ENCODE measurements around the gene TLE3. TPM values are rescaled to one million over a fixed set of nuclear protein-coding genes. Genes with fewer than 3 reads are reported as not detected.

Gene TLE3
- total RNA-seq, 1 donor from 2014 or later, result 142 TPM

DNA sequence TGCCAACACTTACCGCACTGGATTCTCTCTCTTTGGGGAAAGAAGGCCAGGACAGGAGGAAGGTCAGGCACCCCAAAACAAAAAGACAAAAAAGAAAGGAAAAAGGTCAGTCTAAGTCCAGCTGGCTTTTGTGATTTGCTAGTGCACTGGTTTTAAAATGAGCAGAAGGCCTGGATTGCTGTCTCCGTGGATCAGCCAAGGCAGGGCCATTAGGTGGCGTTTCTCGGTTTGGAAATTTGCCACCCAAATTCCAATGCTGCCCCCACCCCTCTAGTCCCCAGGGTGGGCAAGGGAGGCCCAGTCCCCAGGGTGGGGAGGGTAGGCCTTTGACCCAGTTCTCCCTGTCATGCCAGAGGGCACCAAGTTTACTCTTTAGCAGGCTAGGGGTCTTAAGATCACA, 33.3 kb downstream of the TLE3 start:
- DNase-seq (ENCODE audit: extremely low read depth, low read depth, low spot score), result no peak

DNA sequence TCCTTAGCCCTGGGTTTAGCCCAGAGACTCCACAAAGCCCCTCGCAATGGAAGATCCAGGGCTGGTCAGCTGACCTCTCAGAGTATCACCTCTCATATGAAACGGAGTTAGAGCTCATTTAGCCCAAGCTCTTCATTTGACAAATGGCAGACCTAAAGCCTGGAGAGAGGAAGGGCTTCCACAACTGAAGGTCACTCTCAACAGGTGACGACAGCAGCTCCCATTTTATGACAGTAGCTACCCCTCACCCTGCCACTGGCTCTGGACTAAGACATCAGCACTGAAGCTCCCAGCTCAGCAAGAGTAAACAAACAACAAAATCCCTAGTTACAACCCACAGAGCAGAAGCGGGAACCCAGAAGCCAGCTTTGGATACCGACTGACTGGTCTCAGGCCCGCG, 33.7 kb downstream of the TLE3 start:
- DNase-seq (ENCODE audit: extremely low read depth, low read depth, low spot score), result no peak

DNA sequence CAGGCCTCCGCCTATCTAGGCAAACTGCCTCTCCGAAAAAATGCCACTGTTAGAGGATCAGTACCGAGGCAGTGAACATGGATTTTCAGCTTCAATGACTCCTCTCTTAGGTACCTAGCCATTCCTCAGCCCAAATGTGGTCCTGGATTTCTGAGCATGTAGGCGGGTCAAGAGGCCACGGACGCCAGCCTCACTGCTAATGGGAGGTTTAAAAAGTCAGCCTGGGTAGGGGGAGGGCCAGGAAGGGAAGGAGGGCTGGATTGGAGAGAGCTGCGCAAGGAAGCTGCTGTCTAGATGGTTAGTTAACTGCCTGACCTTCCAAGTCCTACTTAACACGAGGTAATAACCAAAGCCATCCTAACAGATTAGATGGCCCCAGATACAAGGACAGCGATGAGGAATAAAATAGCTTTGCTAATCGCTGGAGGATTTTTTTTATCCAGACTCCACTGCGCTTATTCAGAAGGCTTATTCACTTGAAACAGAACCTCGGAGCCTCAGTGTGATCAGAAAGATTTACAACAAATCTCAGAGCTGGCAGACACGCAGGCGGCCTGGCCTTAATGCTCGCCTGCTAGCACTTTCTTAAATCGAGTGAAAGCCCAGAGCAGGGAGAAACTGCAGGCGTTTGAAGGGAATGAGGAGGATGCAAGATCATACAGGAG, 34.3 kb downstream of the TLE3 start:
- no peak for DNase-seq (ENCODE audit: extremely low read depth, low read depth, low spot score)

DNA sequence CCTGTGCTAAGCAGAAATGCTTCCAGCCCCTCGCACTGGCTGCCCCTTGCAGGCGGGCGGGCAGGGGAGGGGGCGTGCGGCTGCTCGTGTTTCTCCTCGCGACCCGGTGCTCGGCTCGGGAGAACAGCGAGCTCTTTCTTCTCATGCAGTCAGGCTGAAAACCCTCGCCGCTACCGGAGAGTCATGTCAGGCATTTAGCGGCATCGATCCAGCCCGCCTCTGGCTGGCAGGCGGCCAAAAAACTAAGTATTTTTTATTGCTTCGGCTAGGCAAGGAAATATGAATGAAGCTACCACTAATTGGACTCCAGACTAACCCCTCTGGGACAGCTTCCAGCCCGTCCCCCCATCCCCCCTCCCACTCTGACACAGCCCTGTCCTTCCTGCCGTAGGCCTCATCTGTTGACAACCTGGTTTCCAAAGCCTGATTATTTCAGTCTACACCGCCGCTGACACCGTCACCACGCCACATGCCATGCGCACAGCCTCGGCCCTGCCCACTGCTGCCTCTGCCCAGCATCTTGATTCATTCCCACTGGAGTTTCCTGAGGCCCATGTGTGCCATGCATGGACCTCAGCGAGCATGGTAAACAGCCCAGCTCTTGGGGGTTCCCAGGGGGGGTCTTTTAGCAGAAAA, 35.3 kb downstream of the TLE3 start:
- DNase-seq (ENCODE audit: extremely low read depth, low read depth, low spot score), result no peak

DNA sequence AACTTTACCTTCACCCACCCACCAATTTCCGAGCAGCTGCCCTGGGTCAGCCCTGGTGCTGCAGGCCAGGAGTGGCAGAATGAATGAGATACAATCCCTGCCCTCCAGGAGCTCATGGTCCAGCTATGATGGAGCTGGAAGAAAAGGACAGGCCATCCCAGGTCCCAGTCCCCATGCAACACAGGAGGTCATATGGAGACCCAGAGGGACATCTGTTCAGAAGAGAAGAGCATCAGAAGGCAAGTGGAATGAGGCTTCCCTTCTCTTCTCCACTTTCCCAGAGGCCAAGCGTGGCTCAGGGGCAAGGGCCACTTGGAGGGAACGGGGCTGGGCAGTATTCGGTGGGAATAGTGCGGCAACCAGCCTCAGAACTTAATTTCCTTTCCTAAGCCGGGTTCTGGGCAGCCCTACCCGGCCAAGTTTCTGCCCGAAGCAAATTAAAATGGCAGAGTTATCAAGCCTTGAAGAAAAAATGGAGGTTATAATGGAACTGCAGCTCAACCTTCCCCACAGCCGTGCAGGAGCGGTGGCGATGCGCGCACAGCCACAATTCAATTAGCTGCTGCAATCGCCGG, 35.9 kb downstream of the TLE3 start:
- no peak for DNase-seq (ENCODE audit: extremely low read depth, low read depth, low spot score)

DNA sequence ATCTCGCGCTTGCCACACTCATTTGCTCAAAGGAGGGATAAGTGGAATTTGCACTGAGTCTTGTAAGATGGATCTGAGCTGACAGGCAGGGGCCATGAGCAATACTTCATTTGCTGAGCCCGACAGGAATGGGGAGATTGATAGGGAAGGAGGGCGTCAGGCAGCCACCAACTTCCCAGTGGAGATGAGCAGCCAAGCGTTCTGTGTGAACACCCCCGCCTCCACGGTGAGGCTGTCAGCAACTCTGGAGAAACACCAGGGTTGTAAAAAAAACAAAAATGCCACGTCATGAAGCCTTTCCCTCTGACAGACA, 36.8 kb downstream of the TLE3 start:
- DNase-seq (ENCODE audit: extremely low read depth, low read depth, low spot score), result no peak

DNA sequence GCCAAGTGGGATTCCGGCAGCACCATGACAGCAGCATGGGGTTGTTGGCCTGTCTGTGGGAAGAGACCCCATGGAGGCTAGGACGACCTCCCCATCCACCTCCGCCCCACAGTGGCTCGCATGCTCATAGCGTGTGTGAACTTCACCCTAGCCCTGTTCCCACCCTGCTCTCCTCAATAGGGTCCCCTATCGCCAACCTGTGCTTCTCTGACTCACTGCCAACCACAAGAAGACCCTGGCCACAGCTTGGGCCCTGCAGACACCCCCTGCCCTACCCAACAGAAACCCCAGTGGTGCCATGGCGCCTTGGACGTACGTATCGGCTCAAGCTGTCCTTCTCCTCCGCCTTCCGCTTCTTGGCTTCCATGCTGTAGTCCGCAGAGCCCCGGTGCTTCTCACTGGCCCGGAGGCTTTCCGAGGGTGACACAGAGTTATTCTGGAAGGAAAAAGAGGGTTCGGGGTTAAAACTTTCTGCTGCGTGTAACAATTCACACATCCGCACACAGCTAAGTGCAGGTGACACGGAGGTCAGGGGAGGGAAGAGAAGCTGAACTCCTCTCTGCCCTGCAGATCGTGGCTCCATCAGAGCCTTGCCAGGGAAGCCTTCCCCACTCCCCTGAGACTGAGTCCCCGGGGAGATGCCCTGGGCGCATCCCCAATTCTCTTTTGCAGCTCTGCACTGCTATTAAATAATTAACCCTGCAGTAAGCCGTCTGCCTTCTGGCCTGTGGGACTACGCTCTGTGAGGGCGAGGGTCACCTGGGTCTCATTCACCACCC, 37.3 kb downstream of the TLE3 start:
- no peak for DNase-seq (ENCODE audit: extremely low read depth, low read depth, low spot score)

DNA sequence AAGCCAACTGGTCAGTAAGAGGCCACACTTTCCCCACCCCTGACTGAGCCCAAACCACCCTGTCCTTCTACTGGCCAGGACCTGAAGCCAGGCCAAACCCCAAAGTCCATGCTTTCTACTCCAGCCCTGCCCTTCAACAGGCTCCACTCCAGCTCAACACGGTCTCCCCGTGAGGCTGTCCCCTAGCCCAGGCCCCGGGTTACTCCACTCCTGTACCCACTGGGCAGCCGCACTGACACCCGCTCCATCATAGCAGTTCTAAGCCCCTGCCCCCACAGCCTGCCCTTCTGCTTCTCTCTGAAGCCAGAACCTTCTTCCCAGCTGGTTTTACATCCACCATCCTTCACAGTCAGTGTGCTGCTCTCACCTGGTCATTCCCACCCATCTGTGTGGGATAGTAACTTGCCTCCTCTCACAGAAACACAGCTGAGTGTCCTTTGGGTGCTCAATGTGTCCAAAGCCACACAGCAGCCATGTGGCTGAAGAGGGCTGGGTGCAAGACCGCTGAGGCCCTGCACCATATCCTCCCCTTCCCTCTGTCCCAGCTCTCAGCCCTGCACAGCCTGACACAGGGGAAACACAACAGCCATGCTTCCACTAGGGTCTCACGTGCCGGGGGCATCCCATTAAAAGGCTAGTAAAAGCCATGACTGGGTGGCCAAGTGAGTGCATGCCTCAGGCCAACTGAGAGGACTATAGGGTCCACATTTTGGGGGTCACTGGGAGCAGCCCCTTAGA, 38.1 kb downstream of the TLE3 start:
- no peak for DNase-seq (ENCODE audit: extremely low read depth, low read depth, low spot score)

DNA sequence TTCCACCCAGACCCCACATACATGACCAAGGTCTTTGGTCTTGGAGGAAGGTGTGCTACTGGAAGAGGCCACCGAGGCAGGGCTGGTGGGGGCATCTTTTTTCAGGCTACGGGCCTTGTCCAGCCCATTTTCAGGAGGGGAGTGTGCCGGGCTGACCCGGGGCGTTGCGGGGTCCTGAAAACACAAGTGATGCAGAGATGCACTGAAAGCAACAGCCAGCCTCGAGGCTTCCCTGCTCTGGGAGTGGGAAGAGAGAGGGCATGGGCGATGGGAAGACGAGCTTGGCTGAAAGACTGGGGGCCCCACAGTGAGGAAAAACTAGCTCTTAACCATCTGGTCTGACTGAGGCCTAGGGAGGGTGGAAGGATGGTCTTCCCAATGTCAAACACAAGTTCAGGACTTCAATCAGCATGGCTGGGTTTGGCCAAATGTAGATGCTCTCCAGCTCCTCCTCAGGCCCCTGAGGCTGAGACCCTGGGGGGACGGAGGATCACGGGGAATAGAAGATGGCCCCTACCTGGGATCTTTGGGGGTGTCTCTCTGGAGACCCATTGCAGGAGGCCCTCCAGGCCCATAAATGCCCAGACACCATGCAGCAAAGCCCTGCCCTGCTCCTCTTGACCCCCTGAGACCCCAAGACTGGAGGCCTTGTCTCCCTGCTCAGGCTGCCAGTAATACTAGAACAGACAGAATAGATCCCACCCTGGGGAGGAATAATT, 38.9 kb downstream of the TLE3 start:
- DNase-seq (ENCODE audit: extremely low read depth, low read depth, low spot score), result no peak

DNA sequence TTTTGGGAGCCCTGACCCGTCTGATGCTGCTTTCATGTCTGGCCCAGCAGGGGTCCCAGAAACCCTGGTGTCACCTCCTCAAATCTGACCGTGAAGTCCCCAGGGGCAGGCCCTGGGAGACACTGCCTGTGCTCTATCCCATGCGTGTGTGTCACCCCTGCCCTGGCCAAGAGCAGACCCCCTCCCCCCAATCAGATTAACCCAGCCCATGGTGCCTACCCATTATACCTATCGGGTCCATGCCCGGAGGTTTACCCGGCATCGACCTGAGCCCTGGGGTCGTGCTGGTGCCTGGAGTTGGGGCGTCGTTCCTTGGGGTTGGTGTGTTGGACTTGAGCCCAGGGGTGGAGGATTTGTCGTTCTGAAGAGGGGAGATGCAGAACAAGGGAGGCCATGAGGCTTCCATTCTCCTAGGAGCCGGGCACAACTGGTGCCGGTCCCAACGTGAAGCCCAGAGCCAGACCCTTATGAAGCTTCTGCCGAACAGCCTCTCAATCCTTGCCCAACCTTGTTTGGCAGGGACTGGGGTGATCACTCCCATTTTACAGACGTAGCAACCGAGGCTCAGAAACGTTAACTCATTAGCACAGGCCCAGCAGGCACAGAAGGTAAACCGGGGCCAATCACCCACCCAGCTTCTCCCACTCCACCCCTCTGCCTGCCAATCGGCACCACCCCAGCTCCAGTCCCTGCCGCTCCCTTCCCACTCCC, 39.6 kb downstream of the TLE3 start:
- DNase-seq (ENCODE audit: extremely low read depth, low read depth, low spot score), result no peak

DNA sequence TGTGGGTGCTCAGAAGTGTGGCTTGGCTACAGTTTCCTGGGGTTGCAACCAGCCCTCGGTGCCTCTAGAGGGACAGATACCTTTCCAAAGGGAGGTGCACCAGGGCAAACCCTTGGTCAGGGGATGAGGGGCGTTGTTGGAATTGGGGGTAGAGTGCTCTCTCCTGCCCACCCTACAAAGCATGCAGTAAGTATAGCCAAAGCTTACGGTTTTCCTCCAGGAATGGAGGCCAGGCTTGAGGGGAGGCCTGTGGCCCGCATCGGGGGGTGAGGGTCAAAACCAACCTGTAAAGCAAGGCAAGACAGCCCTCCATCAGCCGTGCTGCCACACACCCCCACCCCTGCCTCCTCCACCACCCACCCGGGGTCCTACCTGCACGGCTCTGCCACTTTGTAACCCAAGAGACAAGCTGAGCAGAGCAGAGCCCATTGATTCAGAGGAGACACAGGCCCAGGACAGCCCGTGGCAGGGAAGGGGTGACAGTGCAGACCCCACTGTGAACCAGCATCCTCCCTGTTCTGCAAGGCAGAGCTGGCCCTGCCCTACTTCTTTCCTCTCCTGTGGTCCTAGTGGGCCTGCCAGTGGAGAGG, 41.5 kb downstream of the TLE3 start:
- no peak for DNase-seq (ENCODE audit: extremely low read depth, low read depth, low spot score)

DNA sequence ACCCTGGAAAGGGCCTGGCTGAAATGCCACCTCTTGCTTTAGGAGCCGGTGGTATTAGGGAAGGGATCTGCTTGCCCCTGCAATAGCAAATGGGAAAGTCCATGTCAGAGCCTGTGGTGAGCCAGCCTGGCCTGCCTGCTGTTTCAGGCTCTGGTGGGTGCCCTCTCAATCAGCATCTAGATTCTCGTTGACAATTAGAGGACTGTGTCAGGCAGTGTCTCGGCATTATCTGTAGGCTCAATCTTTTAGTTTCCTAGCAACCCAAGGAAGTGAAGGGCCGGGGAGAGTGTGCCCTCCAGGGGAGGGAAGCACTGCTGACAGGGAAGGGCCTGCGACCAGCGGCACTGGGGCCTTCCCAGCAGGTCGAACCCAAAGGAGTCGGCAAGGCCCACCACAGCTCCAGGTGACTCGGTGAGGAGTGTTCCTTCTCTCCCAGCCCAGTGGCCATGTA, 42.1 kb downstream of the TLE3 start:
- DNase-seq (ENCODE audit: extremely low read depth, low read depth, low spot score), result no peak

DNA sequence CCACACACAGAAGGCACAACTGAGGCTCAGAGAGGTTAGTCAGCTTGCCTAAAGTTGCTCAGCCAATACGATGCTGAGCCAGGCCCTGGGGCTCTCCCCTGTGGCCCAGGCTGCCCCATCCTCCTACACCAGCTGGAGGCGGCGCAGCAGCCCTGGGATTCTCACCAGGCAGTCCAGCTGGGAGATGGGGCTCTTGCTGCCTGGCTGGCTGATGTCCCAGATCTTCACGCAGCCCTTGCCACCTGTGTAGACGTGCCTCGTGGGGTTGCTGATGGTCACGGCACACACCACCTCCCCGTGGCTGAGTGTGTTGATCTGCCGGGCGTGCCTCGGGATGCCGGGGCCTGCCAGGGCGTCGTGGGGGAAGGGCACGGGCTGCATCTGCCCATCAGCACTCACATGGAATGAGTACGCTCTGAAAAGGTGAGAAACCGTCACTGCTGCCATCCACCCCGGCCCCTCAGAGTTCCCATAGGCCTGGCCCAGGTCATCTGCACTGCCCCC, 42.8 kb downstream of the TLE3 start:
- DNase-seq (ENCODE audit: extremely low read depth, low read depth, low spot score), result no peak

DNA sequence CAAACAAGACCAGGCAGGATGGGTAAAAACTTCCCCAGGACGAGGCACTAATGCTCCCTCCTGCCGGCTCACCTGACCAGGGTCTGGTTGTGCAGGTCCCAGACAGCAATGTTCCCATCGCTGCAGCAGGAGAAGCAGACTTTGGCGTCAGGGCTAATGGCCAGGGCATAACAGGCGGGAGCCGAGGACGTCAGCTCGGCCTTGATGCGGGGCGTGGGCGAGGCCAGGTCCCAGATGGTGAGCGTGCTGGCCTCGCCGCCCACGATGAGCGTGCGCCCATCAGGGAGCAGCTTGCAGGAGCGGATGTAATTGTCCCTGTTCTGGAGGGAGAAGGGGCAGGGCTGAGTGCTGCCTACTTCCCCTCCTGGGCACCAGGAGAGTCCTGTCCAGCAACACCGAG, 43.4 kb downstream of the TLE3 start:
- DNase-seq (ENCODE audit: extremely low read depth, low read depth, low spot score), result no peak

DNA sequence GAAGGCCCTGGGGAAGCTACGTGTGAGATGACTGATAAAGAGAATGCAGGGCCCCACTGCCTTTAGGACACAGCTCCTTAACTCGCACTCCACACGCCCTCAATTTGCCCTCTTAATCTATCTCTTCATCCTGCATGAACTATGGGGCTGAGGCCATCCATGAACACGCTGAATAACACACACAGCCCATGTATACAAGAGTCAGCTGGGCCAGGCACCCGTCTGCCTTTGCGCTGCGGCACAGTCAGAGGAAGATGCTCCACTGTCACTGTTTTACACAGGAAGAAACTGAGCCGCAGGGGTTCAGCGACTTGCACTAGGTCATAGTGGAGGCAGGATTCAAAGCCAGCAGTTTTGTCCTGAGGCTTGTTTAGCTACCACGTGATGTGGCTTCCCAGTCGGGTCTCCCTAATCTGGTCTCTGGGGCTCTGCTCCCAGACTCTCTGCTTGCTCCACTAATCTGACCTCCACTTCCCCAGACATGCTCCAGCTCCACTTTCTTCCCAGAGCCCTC, 43.9 kb downstream of the TLE3 start:
- no peak for DNase-seq (ENCODE audit: extremely low read depth, low read depth, low spot score)

DNA sequence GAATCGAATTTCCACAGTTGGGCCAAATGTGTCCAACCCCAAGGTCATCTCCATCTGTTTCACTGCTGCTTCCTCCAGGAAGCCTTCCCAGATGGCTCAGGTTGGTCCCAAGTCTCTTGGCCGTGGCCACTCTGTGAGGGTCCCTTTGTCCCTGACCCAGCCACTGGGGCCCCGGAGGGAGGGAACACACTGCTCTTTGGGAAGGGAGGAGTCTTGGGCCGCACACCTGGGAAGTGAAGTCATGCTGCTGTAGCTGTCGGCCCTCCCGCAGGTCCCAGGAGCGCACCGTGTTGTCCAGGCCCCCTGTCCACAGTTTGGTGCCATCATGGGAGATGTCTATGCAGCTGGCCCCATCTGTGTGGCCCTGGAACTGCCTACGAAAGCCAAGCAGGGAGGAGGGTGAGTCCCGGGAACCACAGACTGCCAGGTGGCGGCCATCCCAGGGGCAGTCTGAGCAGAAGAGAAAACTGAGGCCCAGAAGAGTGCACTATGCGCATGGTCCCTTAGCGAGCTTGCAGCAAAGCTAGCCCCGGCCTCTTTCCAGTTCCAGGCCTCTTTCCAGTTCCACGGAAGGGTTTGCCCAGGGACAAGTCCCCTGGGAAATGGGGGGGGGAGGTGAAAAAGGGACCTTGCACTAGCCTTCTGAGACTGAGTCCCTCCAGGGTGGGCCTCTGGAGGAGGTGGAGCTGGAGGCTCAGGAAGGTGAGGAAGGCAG, 44.6 kb downstream of the TLE3 start:
- DNase-seq (ENCODE audit: extremely low read depth, low read depth, low spot score), result no peak

DNA sequence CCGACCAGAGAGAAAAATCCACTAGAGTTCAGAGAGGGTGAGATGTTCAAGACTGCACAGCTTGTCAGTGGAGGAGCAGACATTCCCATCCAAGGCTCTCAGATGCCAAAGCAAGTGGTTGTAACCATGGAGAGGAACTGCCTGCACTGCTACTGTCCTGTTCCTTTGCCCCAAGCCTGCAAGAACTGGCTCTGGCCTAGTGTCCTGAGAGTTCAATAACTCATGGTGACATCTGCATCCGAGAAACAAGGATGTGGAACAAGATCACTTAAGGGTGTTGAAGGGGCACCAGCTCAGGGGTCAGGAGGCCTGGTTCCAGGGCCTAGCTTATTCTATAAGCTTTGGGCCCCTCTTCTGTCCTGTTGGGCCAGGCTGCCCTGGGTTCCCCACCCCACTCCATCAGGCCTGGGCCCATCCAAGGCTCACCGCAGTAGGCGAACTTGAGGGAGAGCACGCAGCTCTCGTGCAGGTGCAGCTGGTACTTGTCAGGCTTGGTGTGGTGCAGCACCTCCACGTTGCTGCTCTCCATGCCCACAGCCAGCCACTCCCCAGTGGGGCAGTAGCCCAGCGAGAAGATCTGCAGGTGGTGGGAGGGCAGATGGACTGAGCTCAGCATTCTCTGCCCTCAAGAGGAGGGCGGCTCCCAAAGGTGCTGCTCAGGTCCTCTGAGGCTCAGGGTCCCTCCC, 45.6 kb downstream of the TLE3 start:
- DNase-seq (ENCODE audit: extremely low read depth, low read depth, low spot score), result no peak

DNA sequence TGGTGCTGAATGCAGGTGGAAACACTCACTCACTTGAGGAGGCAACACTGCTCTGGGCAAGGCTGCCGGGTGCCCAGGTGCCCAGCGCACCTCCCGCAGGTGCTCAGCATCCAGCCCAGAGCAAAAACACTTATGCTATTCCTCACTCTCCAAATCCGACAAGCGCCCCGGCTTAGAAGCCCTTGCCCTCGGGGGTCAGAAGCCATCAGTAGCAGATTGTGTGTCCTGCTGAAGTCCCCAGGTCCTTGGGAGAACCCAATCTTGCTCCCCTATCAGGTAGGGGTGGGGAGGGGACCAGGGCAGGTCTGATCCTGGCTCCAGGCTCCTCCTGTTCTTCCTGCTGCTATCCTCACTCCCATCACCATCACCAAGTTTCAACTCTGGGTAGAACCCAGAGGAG, 46.7 kb downstream of the TLE3 start:
- DNase-seq (ENCODE audit: extremely low read depth, low read depth, low spot score), result no peak

Measured in glomerular endothelial cell (primary cell).